Epithelial cell of proximal tubule (primary cell): ENCODE results near the gene CDCA3. TPM values are rescaled to one million over a fixed set of nuclear protein-coding genes. Genes with fewer than 3 reads are reported as not detected.

Experiments used
- DNase-seq: peaks from one replicate; pipeline ENCODE4 v3.0.0-alpha.2; 2011; ENCODE audit warnings: low read depth
- H3K4me3 ChIP-seq: 2 replicates; pipeline ENCODE4 v1.5.1; 2011; ENCODE audit warnings: low read depth, mild to moderate bottlenecking, low read length
- CTCF ChIP-seq: conservative IDR thresholded peaks from 2 replicates; pipeline ENCODE4 v1.5.1; 2012; ENCODE audit warnings: low read depth, mild to moderate bottlenecking, low read length
- total RNA-seq: library from RNA; depleted of rRNA; stranded (reverse); fragments of >200 nt; gene quantifications from 2 replicates; pipeline ENCODE4 v1.2.3, GENCODE V29; 2015

The CDCA3 gene
- total RNA-seq, 1 donor from 2014 or later = 85.0 TPM

DNA sequence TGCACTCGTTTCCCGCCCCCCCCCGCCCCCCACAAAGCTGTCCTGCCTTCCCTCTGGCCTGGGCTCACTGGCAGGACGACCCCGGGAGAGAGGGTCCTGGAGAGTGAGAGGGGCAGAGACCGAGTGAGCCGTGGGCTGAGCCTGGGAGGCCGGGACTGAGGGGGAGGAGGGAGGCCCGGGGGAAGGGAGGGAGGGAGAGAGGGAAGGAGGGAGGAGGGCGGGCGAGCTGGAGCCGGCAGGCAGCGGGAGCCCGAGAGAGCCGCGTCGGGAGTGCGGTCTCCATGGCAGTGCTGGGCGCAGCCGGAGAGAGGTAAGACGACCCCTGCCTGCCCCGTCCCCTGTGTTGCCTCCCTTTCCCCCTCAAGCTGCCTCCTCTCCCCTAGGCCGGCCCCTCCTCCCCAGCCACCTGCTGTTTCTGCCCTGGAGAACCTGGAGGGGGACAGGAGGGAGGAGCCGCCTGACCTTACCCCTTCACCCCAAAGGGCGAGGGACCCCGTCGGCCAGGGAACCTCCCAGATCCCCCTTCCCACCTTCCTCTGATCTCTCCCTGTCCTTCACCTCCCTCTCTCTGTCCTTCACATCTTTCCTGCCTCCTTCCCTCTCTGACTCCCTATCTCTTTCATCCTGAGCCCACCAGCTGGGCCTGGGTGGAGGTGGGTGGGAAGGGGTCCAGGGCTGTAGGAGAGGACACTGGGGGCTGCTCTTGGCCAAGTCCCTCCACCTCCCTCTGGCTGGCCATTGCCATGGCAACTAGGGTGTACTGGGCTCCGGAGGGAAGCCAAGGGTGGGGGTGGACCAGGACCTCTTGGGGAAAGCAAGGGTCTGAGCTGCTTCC is 29.3 kb downstream of the CDCA3 start, which contains the start of gene GPR162:
Gene GPR162 (plus strand): TSS at position 231 of the 835 bp plus-strand sequence. CDS start 2,078 bp downstream, outside the sequence.
- peak within 1 kb of the TSS; percentile 44 for H3K4me3 ChIP-seq
- TF ChIP-seq CTCF = no peak
- no peak for DNase-seq

DNA sequence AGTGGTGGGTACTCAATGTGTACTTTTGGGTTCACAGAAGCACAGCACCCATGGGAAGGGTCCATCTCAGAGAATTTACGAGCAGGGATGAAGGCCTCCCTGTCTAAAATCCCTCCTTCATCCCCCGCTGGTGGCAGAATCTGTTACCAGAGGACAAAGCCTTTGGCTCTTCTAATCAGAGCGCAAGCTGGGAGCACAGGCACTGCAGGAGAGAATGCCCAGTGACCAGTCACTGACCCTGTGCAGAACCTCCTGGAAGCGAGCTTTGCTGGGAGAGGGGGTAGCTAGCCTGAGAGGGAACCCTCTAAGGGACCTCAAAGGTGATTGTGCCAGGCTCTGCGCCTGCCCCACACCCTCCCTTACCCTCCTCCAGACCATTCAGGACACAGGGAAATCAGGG is 30.9 kb downstream of the CDCA3 start:
- TF ChIP-seq CTCF = no peak
- no peak overlapping the region for H3K4me3 ChIP-seq
- no peak for DNase-seq

DNA sequence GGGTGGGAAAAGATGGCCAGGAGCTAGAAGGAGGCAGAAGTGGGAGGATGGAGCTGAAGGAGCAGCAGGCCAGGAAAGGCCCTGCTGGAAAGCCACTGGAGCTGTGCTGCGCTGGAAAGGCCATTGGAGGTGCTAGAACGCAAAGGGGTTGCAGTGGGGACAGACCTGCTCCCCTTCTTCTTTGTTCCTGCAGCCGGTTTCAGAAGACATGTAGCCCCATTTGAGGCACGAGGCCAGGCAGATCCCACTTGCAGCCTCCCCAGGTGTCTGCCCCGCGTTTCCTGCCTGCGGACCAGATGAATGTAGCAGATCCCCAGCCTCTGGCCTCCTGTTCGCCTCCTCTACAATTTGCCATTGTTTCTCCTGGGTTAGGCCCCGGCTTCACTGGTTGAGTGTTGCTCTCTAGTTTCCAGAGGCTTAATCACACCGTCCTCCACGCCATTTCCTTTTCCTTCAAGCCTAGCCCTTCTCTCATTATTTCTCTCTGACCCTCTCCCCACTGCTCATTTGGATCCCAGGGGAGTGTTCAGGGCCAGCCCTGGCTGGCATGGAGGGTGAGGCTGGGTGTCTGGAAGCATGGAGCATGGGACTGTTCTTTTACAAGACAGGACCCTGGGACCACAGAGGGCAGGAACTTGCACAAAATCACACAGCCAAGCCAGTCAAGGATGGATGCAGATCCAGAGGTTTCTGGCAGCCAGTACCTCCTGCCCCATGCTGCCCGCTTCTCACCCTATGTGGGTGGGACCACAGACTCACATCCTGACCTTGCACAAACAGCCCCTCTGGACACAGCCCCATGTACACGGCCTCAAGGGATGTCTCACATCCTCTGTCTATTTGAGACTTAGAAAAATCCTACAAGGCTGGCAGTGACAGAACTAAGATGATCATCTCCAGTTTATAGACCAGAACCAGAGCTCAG is 31.7 kb downstream of the CDCA3 start:
- DNase-seq = no peak

DNA sequence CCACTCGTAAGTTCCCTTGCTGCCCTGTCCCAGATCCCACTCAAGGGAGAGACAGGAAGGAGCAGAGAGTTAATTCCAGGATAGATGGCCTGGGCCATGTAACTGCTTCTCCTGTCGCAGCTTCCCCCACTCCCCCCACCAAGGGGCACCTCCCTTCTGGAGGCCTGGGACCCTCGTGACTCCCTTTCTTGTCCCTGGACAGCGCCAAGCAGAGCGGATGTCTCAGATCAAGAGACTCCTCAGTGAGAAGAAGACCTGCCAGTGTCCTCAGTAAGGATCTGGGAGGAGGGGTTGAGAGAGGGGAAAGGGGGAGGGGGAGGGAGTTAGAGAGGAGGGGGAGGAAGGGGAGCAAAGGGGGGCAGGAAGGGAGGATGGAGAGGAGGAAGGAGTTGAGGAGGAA is 32.4 kb downstream of the CDCA3 start:
- no peak overlapping the region for H3K4me3 ChIP-seq
- DNase-seq = no peak
- TF ChIP-seq CTCF = no peak

More for the DNA sequence above, 31.7 kb downstream of the CDCA3 start:
- no peak for TF ChIP-seq CTCF
- H3K4me3 ChIP-seq = no peak overlapping the region

DNA sequence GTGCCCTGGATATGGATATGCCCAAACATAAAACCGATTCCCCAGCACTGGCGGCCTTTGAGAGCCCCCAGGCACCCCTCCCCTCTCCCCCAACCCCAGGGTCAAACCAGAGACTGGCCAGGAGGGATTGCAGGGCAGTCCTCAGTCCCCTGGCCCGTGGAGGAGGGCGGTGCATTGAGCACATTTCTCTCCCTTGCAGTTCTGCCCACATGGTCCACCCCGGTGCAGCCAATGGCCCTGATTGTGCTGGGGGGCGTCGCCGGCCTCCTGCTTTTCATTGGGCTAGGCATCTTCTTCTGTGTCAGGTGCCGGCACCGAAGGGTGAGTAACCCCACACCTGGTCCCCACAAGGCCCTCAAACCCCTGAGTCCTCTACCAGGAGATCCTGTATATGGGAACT is 32.9 kb downstream of the CDCA3 start:
- TF ChIP-seq CTCF = no peak
- H3K4me3 ChIP-seq = no peak overlapping the region
- DNase-seq = no peak

DNA sequence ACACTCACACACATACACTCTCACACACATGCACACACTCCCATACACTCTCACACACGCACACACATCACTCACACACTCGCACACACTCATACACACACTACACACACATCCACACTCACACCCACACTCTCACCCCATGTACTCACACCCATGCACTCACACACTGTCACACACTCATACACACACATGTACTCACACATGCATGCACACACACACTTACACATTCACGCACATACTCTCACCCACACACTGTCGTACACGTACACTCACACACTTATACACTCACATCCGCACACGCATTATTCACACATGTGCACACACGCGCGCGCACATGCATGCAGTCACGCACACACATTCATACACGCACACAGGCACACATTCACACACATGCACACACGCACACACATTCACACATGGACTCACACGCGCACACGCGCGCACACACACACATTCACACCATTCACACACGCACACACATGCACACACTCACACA is 33.4 kb downstream of the CDCA3 start:
- no peak for DNase-seq
- no peak overlapping the region for H3K4me3 ChIP-seq
- TF ChIP-seq CTCF = no peak
